Activated B cell treated with CpG ODN at 0.5 μM for 24 hours (primary cell): ENCODE results near the gene GPR146. TPM values are rescaled to one million over a fixed set of nuclear protein-coding genes. Genes with fewer than 3 reads are reported as not detected.

Experiments used
- ATAC-seq: fragments of 200-7000 bp; cut with Tn5 transposase; one replicate; pipeline ENCODE4 v1.10.0; 2021; ENCODE audit warnings: low read depth, mild to moderate bottlenecking, moderate library complexity
- CTCF ChIA-PET: fragments of 350-600 bp; sonication (Branson Sonifier 250); formaldehyde crosslinking; loops from one replicate; lab custom pipeline; 2021; ENCODE audit warnings: antibody characterized with exemption; lab: Charles Lee
- POLR2A ChIA-PET: fragments of 350-600 bp; sonication (Branson Sonifier 250); formaldehyde crosslinking; loops from one replicate; lab custom pipeline; 2021; ENCODE audit warnings: antibody characterized with exemption; lab: Charles Lee
- DNase-seq: peaks from one replicate; pipeline ENCODE4 v3.0.0; 2022
- H3K27ac Mint-ChIP-seq: one replicate; pipeline ENCODE4 v1.8.0; 2020; ENCODE audit warnings: mixed read lengths
- H3K27me3 Mint-ChIP-seq: one replicate; pipeline ENCODE4 v1.8.0; 2021; ENCODE audit warnings: mixed read lengths
- H3K36me3 Mint-ChIP-seq: one replicate; pipeline ENCODE4 v1.8.0; 2021; ENCODE audit warnings: low read depth, mixed read lengths
- H3K4me1 Mint-ChIP-seq: one replicate; pipeline ENCODE4 v1.8.0; 2021; ENCODE audit warnings: mixed read lengths
- H3K4me3 Mint-ChIP-seq: one replicate; pipeline ENCODE4 v1.8.0; 2020; ENCODE audit warnings: mild to moderate bottlenecking, mixed read lengths
- H3K9me3 Mint-ChIP-seq: one replicate; pipeline ENCODE4 v1.8.0; 2020; ENCODE audit warnings: mixed read lengths
- intact Hi-C: fragments of 100-400 bp; cut with micrococcal nuclease; formaldehyde crosslinking; loops from one replicate; pipeline ENCODE4 v1.15.1; 2024
- total RNA-seq: library from RNA; stranded (reverse); gene quantifications from 2 replicates; pipeline ENCODE4 v1.2.3, GENCODE V29; 2022
- TF ChIP-seq, protein P1 (sequence below): fragments of 200-600 bp; IDR thresholded peaks from one replicate; pipeline ENCODE4 v1.8.0; 2022; ENCODE audit warnings: antibody characterized with exemption, mild to moderate bottlenecking

GPR146 gene
- total RNA-seq, 1 donor from 2014 or later: 6.9 TPM

DNA sequence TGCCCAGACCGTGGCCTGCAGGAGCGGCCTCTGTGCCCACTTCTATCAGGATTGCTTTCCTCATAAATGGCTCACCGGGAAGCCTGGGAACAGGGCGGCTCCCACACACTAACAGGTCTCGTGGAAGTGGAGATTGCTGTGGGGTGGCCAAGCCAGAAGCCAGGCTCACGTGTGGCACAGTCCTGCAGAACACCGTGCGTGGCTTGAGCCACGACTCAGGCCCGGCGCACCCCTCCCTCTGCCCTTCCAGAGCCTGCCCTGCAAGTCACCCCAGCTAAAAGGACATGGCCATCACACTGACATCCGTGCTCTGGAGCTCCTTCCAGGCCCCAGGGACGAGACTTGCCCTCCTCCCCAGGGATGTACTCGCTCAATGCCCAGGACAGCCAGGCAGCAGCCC is 50.5 kb downstream of the GPR146 start:
- CTCF ChIA-PET: no interaction called here
- no peak overlapping the region for H3K27ac Mint-ChIP-seq

DNA sequence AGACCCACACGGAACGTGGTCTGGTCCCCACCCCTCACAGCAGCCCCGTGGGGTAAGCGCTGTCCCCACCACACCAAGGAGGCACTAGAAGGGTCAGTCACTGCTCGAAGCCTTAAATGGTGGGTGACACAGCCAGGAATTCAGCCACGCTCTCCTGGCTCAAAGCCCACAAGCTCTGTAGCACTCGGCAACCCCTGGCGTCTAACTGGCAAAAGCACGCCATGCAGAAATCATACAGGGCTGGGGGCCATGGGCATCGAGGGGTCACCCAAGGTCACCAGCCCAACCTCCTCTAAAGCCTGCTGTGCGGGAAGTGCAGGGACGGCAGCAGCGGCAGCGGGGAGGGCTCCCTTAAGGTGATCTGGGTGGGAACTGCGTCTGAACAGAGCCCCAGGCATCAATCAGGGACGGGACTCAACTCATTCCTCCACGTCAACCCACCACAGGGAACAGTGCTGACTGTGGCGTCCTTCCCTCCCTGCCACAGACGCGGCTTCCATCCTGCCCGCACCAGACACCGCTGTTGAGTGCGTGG is 51.3 kb downstream of the GPR146 start:
- intact Hi-C loops: no loop called here
- Mint-ChIP-seq H3K36me3 (peaks cover 16% of the 10 kb centered on the region), H3K4me1 (no peaks in the 10 kb centered on the region), H3K27me3 (no peaks in the 10 kb centered on the region), H3K27ac (no peak overlapping the region), H3K4me3 (no peak overlapping the region), H3K9me3 (peaks cover 3% of the 10 kb centered on the region)
- DNase-seq: no peak
- ChIA-PET CTCF (interaction anchor here (1.2 kb wide), 1 partner anchor 9 kb away, joined by 3 read pairs; no protein-coding TSS in a partner anchor), POLR2A (interaction anchor here (0.6 kb wide), 1 partner anchor 25 kb away, joined by 5 read pairs; no protein-coding TSS in a partner anchor)
- no peak for ATAC-seq
- TF ChIP-seq, protein P1, sequence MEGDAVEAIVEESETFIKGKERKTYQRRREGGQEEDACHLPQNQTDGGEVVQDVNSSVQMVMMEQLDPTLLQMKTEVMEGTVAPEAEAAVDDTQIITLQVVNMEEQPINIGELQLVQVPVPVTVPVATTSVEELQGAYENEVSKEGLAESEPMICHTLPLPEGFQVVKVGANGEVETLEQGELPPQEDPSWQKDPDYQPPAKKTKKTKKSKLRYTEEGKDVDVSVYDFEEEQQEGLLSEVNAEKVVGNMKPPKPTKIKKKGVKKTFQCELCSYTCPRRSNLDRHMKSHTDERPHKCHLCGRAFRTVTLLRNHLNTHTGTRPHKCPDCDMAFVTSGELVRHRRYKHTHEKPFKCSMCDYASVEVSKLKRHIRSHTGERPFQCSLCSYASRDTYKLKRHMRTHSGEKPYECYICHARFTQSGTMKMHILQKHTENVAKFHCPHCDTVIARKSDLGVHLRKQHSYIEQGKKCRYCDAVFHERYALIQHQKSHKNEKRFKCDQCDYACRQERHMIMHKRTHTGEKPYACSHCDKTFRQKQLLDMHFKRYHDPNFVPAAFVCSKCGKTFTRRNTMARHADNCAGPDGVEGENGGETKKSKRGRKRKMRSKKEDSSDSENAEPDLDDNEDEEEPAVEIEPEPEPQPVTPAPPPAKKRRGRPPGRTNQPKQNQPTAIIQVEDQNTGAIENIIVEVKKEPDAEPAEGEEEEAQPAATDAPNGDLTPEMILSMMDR: no peak

More for the DNA sequence above, 50.5 kb downstream of the GPR146 start:
- ATAC-seq (no peak), DNase-seq (no peak)
- Mint-ChIP-seq H3K36me3 (peaks cover 16% of the 10 kb centered on the region), H3K9me3 (peaks cover 3% of the 10 kb centered on the region), H3K27me3 (no peaks in the 10 kb centered on the region), H3K4me3 (no peak overlapping the region), H3K4me1 (no peaks in the 10 kb centered on the region)
- intact Hi-C loops: no loop called here
- TF ChIP-seq, protein P1: no peak
- POLR2A ChIA-PET: interaction anchor here (0.6 to 0.9 kb wide), 3 partner anchors 25 to 1949 kb away, joined by 3 to 6 read pairs (median 5); no protein-coding TSS in a partner anchor

DNA sequence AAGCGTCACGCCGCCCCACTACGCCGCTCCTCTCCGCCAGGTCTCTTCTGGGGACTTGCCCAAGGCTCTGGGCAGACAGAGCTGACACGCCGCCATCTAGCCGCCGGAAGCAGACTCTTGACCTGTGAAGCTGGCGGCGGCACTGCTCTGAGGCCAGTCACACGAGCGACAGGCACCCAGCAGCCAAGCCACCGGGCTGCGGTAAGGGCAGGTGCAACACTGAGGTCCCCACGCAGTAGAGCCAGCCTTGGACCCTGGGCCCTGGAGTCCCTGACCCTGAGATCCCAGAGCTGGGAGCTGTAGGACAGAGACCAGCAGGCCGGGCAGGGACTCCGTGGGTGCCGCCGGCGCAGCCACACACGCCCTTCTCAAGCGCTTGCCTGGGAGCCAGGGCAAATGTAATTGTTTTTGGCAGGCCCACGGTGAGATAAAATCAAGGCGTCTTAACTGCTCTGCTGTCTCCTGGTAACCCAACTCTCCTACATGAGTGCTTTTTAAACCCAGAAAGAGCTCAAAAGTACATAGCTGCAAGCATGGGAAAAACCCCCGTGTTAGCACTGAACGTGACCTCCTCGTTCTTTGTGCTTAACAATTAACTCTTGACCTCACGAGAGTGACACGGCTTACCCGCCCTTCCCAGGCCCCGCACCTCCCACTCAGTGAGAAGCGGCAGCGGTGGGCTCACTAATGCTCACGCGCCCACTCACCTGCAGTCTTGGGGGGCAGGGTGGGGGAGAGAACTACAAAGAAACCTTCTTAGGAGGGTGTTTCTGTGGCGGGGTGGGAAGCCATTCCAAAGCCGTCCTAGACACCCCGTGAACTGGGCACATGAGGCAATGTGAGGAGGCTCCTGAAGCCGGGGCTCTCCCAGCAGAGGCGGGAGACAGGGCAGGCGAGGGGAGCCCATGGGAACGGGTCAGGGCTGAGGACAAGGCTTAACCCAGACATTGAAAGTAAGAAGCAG is 52.1 kb downstream of the GPR146 start:
- Mint-ChIP-seq H3K4me3 (no peak overlapping the region), H3K9me3 (peaks cover 3% of the 10 kb centered on the region), H3K27me3 (no peaks in the 10 kb centered on the region), H3K27ac (no peak overlapping the region), H3K36me3 (peaks cover 16% of the 10 kb centered on the region), H3K4me1 (no peaks in the 10 kb centered on the region)
- TF ChIP-seq, protein P1: no peak
- ATAC-seq (no peak), DNase-seq (no peak)
- intact Hi-C loops: no loop called here
- ChIA-PET CTCF (interaction anchor here (1.2 kb wide), 1 partner anchor 10 kb away, joined by 3 read pairs; no protein-coding TSS in a partner anchor), POLR2A (no interaction called here)

DNA sequence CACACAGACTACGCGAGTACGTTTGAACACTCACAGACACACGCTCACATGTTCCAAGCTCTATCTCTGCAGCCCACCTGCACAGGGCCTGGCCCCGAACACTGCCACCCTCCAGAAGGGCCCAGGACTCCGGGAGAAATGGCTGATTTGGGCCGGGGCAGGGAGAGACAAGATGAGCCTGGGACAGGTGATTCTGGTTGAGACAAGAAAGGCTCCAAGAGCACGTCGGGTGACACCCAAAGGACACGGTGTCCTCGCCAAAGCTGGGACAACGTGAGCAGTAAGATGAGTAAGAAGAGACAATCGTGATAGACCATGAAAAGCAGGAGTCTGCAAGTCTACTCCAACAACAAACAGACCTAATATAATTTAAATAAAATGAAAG is 52.8 kb downstream of the GPR146 start:
- ChIA-PET POLR2A (no interaction called here), CTCF (interaction anchor here (1.2 kb wide), 1 partner anchor 11 kb away, joined by 3 read pairs; no protein-coding TSS in a partner anchor)
- H3K27me3 Mint-ChIP-seq: no peaks in the 10 kb centered on the region
- no peaks in the 10 kb centered on the region for H3K4me1 Mint-ChIP-seq
- peaks cover 3% of the 10 kb centered on the region for H3K9me3 Mint-ChIP-seq
- ATAC-seq: no peak
- no peak overlapping the region for H3K4me3 Mint-ChIP-seq
- H3K27ac Mint-ChIP-seq: no peak overlapping the region
- H3K36me3 Mint-ChIP-seq: peaks cover 11% of the 10 kb centered on the region
- intact Hi-C loops: no loop called here
- no peak for DNase-seq
- TF ChIP-seq, protein P1: no peak
